Activated naive CD4-positive, alpha-beta T cell treated with anti-CD3 and anti-CD28 coated beads, Interleukin-2, amount 50 U/mL, for 16 hours (primary cell): ENCODE results near the gene ALDH1A2.

Experiments
- DNase-seq: peaks from one replicate; pipeline ENCODE4 v3.0.0-alpha.2; 2020

The ALDH1A2 gene

DNA sequence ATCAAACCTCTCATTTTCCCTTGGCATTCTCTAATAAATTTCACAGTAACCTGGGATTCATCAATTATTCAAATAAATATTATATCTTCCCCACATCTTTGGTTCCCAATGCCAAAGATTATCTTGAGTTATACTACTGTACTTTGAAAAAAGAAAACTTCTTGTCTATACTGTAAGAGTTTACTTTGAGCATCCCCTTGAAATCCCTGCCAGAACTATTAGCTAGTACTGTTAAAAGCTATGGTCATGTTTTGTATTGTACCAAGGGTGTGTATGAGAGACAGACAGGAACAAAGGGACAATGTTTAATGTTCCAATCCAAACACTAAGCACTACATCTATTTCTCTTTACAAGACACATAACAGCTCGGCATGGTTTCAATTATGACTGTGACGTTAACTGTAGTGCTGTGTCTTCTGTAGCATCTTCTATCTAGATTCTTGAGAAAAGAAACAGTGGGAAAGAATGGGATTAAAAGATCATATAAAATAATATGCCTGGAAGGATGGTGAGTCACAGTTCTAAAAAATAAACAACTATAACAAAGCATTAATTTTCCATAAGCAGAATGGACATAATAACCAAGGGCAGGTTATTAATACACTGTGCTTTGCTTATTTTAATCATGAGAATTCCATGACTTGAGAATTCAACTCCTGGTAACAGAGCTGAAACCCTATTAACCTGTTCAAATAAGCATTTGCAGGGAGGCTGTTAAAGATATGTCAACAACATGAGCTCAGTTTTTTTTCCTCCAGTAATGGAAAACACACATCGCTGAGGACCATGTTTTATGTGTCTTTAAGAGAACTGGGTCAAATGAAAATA is 71.1 kb downstream of the ALDH1A2 start:
- no peak for DNase-seq

DNA sequence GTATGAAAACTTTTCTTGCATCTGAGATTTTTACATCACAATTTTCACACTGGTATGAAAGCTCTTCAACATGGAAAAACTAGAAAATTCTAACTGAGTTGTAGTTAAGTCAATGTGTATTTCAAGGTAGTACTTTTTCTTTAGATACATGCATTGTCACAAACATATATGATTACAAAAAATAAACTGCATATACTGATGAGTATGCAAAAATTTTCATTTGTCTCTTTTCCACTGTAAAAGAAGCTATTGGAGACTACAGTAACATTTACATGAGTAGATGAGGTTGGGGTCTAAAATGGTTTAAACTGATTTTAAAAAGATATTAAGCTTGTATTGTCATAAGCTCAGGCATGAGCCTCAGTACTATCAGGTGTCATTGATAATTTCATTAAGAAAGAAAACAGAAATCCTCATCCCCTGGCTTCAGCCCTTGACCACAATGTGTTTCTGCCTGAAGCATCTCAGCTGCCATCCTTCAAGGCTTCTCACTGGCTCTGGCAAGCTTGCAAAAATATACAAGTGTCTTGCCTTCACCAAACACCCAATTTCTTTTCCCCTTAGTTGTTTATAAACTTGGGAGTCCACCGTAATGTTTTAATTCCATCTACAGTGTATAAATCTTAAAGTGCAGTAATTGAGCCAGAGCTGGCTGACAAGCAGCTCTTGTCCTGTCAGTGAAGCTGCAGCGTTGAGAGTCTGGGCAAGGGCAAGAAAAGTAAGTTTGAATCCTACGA is 71.9 kb downstream of the ALDH1A2 start:
- no peak for DNase-seq

GRCh38 chr15:57992761-57993355 is 72.7 kb downstream of the ALDH1A2 start:
- no peak for DNase-seq

DNA sequence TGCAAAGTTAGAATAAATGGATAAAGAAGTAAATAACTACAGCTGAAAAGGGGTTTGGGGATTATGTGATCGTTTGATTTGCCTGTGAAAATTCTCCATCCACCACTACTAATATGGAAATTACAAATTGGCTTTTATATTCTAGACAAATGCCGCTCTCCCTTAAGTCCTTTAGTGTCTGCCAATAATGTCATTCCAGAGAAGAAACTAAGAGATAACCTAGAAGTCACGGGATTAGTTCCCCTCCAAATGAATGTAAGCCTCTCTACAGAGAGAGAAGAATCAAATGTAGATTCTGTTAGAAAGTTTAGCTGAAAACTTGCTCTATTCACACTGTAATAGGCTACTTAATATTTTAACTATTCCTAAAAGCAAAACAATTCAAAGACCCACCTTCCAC is 92.0 kb downstream of the ALDH1A2 start:
- no peak for DNase-seq

DNA sequence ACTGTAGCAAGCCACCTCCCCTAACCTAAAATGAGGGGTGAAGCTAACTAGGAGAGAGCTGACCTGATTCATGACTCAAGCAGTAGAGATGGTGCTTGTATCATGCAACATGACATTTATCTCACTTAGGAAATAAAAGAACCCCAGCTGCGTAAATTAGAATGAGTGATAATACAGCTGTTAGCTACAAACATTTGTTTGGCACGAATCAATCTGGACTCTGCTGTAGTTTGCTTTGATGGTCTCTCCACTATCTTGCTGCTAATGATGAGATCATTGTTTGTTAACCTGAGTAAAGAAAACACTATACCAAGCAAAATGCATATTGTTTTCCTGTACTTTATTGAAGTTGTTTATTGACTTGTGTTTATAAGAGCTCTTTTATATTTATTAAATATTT is 92.6 kb downstream of the ALDH1A2 start:
- DNase-seq: no peak

DNA sequence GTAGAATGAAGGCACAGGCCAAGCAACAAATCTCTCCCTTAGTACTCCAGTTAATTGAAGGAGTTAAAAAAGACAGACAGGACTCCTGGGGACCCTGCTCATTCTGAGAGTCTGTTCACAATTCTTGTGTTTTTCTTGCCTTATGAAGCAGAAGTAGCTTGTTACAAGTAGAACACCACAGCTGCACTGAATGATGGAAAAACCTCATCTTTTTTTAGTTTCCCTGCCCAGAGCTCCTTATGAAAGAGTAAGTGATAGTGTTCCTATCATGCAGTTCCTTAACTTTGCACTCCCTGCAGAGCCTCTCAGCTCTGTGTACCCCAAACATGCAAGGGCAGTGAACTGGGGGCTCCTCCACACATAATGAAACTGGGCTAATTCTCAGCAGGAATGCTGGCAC is 95.5 kb downstream of the ALDH1A2 start:
- DNase-seq: no peak

DNA sequence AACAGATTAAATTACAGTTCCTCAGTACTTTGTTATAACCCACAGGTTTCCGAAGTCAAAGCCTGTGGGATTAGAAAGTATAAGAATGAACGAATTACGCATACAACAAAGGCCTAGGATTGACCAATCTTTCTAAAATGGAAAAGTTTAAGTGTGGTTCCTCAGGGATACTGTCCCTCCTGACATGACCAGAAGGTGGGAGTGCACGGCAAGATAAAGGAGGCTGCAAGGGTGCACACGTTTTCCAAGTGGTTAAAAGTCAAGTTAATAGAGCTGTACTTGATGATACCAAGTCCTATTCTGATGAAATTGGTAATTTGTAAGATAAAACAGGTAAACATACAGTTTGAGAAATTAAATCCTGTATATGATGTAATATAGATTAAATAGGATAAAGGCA is 96.2 kb downstream of the ALDH1A2 start:
- DNase-seq: no peak

GRCh38 chr15:57962887-57963286 is 102.6 kb downstream of the ALDH1A2 start:
- no peak for DNase-seq

DNA sequence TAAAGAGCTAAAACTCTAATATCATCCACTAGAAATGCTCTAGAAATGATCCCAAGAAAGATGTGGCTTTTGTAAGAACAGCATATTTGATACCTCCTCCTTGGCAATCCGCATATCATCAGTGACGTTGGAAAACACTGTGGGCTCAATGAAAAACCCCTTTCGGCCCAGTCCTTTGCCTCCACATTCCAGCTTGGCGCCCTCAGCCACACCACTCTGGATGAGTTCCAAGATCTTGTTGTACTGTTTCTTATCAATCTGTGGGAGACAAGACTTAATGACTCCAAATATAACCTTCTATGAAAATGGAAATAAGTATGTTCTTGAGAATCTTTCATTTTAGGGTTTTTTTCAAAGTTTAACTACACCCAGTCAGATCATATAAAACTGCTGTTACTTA is 103.6 kb downstream of the ALDH1A2 start:
- no peak for DNase-seq

DNA sequence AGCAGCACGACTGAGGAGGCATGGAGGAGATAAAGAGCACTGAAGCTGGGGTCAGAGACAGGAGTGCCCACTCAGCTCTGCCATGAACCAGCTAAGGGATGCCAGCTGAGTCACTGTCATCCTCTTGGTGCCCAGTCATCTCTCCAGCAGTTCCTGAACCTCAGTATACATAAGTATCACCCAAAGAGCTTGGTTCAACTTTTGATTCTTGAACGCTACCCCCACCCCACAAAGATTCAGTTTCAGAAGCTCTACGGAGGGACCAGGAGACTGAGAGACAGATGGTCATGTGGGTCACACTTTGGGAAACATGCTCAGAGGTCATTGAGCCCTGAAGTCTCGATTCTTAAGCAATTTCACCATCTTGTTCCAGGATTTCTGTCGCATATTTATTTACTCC is 108.4 kb downstream of the ALDH1A2 start:
- no peak for DNase-seq

GRCh38 chr15:57953874-57954273 is 111.6 kb downstream of the ALDH1A2 start:
- DNase-seq: no peak

GRCh38 chr15:57951328-57951932 is 114.1 kb downstream of the ALDH1A2 start:
- DNase-seq: no peak

- no peak for DNase-seq
Observed at GRCh38 chr15:57950381-57950946, 115.0 kb downstream of the ALDH1A2 start.

DNA sequence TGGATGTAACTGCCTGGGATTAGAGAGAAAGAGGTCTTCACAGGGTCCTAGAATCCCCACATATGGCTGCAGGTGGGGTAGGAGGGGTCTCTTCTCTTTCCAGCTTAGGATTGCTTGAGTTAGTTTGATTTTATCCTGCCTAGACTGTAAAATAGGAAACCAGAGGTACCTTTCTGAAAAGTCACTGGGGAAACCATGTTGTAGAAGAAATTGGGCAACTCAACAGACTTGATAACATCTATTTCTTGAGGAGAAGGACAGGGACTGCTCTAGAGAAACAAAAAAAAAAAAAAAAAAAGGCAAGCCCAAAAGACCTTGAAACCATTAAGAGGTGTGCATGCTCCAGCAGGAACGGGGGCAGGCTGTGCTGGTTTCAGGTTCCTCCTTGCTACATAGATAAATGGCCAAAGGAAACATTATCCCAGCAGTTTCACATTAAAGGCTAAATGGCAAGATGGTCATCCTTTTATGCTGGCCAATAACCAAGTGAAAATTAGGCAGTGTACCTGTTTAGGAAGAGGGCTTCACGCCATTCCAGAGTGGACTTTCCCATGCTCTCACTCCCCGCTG is 116.1 kb downstream of the ALDH1A2 start:
- no peak for DNase-seq

GRCh38 chr15:57948351-57949289 is 116.9 kb downstream of the ALDH1A2 start:
- no peak for DNase-seq

- DNase-seq: no peak
Observed at GRCh38 chr15:57947781-57948180, 117.7 kb downstream of the ALDH1A2 start.

DNA sequence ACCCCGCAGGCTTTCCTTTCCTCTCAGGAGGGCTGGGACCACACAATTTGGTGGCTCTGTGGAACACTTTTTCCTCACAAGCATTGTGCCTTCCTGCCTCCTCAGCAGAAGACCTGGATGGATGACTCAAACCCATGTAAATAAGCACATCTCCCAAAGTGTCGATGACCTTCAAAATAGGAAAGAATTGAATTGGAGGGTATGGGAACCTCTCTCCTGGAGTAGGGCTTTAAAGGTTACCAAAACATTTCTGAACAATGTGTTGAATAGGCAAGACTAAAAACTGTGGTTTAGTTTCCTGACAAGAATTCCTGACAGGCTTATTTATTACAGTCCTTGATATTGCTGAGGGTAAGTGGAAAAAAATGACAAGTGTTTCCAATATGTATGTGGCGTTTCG is 118.2 kb downstream of the ALDH1A2 start:
- DNase-seq: no peak

DNA sequence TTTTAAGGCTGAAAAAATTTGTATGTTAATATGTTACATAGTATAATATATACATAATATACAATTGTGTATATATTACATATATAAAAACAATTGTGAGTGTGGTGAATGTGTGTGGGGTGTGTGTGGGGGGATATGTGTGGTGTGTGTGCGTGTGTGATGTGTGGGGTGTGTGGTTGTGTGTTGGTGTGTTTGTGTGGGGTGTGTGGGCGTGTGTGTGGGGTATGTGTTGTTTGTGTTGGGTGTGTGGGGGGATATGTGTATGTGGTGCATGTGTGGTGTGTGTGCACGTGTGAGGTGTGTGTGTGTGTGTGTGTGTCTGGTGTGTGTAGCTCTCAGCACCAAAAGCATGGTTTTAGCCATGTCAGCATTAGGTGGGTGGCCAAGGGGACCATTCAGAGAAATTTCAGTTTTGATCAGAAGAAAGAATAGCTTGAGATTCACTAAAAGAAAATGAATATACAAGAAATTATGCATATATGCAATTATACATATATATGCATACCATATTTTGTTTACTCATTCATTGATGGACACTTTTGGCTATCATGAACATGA is 118.9 kb downstream of the ALDH1A2 start:
- DNase-seq: no peak

GRCh38 chr15:57945616-57946015 is 119.9 kb downstream of the ALDH1A2 start:
- no peak for DNase-seq

DNA sequence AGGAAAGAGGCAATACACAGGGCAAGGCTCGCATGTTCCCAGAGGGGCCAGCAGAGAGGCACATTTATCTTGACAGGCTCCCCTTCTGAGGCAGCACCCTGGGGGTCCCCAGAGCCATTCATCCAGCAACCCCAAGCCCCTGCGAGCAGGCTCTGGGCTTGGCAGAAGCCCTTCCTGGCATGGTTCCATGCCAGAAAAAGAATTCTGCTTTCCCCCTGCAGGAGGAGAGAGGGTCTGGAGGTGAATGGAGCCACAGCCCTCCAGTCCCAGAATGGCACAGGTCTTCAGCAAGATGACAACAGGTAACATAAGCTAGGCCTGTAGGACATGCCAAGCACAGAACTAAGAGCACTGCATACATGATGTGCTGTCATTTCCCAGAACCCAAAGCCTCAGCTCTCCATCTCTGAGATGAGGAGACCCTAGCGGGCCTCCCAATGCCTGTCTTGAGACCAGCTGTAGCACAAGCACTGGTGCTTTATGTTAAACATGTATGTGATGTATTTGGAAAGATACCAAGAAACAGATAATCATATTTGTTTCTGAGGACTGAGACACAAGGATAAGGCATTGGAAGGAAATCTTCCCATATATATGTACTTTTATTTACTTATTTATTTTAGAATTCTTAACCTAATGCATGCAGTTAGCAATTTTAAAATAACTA is 121.6 kb downstream of the ALDH1A2 start:
- no peak for DNase-seq

DNA sequence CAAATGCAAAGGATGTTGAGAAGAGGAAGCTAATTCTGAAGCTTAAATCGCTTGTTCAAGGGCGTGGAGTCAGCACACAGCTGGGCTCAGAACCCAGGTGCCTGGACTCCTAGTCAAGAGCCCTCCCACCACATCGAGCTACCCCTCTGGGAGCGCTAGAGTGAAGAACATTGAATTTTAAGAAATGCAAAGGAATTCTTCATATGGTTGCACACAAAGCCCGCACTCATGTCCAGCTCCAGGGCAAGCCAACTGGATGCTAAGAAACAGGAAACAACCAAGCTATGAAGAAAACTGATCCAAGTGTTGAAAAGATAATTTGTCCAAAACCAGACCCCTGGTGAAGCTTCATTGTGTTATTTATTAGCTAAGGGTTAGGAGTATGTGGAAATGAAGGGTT is 122.3 kb downstream of the ALDH1A2 start:
- DNase-seq: no peak
